ENCODE measurements around the gene LARP1B. TPM values are rescaled to one million over a fixed set of nuclear protein-coding genes. Genes with fewer than 3 reads are reported as not detected.

The LARP1B gene
- total and polyA plus RNA-seq, 9 of the 15 experiments (the other 6 are each of a cell fraction or from before 2014, with no cell fraction given) = 19.2 to 59.7 (median 37.9) TPM

DNA sequence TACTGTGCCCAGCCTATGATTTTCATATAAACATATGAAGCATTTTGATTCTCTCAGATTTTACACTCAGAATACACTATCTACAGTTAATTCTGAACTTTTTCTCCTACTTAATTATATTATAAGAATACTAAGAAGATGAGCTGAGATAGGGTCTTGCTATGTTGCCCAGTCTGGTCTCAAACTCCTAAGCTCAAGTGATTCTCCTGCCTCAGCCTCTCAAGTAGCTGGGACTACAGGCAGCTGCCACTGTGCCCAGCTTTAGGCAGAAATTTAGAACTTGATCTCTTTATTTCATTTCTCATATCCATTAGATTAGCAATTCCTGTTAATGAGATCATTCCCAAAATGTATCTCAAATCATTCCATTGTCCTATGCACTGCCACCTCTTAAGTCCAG is 4.7 kb upstream of the LARP1B start:
- H3K79me2 ChIP-seq (ENCODE audit: control insufficient read depth, insufficient read depth, low read length) = peaks cover 4% of the 10 kb centered on the region
- H3K27ac ChIP-seq (ENCODE audit: extremely low read depth, low read depth, low read length) = no peak overlapping the region
- ATAC-seq (no peak), DNase-seq (ENCODE audit: extremely low read depth in 1 of 4, low spot score in 3 of 4) (no peak), FAIRE-seq (no peak)
- H4K20me1 ChIP-seq (replicated peaks; ENCODE audit: control insufficient read depth, insufficient read depth, low read length) = no peaks in the 10 kb centered on the region
- no peak overlapping the region for H3K4me3 ChIP-seq
- in situ Hi-C loops (cut with MboI) (no loop called here), intact Hi-C loops (cut with micrococcal nuclease) (loop anchor here (10.0 kb wide), 1 partner anchor 322 kb away; the partner anchor contains the start of gene SLC25A31)
- no peak overlapping the region for H2AFZ ChIP-seq (ENCODE audit: low read depth, low read length)
- TF ChIP-seq ZNF79 (CRISPR knock-in tag; IDR thresholded peaks at IDR 0.05; ENCODE audit: low read depth) = no peak
- no peak for TF ChIP-seq ATF1 (CRISPR knock-in tag; IDR thresholded peaks at IDR 0.05)
- TF ChIP-seq ATF1 (tag; IDR thresholded peaks at IDR 0.05) = no peak
- TF ChIP-seq E2F3 (CRISPR knock-in tag; IDR thresholded peaks at IDR 0.05) = no peak
- no peak for TF ChIP-seq ZNF347 (CRISPR knock-in tag; IDR thresholded peaks at IDR 0.05; ENCODE audit: low read depth)
- TF ChIP-seq RBM25 (IDR thresholded peaks at IDR 0.05; ENCODE audit: low read depth, low read length, severe bottlenecking) = peak; percentile 60
- no peak for TF ChIP-seq ZNF830 (CRISPR knock-in tag; IDR thresholded peaks at IDR 0.05)
- TF ChIP-seq, protein P1, sequence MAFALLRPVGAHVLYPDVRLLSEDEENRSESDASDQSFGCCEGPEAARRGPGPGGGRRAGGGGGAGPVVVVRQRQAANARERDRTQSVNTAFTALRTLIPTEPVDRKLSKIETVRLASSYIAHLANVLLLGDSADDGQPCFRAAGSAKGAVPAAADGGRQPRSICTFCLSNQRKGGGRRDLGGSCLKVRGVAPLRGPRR (CRISPR knock-in tag; IDR thresholded peaks at IDR 0.05) = no peak
- TF ChIP-seq, protein P2, sequence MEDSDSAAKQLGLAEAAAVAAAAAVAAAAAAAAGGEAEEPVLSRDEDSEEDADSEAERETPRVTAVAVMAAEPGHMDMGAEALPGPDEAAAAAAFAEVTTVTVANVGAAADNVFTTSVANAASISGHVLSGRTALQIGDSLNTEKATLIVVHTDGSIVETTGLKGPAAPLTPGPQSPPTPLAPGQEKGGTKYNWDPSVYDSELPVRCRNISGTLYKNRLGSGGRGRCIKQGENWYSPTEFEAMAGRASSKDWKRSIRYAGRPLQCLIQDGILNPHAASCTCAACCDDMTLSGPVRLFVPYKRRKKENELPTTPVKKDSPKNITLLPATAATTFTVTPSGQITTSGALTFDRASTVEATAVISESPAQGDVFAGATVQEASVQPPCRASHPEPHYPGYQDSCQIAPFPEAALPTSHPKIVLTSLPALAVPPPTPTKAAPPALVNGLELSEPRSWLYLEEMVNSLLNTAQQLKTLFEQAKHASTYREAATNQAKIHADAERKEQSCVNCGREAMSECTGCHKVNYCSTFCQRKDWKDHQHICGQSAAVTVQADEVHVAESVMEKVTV (CRISPR knock-in tag; IDR thresholded peaks at IDR 0.05) = no peak
- TF ChIP-seq NBN (IDR thresholded peaks at IDR 0.05; ENCODE audit: low read depth) = no peak
- TF ChIP-seq, protein P3, sequence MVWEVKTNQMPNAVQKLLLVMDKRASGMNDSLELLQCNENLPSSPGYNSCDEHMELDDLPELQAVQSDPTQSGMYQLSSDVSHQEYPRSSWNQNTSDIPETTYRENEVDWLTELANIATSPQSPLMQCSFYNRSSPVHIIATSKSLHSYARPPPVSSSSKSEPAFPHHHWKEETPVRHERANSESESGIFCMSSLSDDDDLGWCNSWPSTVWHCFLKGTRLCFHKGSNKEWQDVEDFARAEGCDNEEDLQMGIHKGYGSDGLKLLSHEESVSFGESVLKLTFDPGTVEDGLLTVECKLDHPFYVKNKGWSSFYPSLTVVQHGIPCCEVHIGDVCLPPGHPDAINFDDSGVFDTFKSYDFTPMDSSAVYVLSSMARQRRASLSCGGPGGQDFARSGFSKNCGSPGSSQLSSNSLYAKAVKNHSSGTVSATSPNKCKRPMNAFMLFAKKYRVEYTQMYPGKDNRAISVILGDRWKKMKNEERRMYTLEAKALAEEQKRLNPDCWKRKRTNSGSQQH (CRISPR knock-in tag; IDR thresholded peaks at IDR 0.05) = no peak
- TF ChIP-seq RBM14 (IDR thresholded peaks at IDR 0.05; ENCODE audit: borderline replicate concordance, insufficient read depth, low read depth, low read length) = no peak
- TF ChIP-seq RBM15 (IDR thresholded peaks at IDR 0.05; ENCODE audit: insufficient read depth, low read length) = no peak
- TF ChIP-seq, protein P4, sequence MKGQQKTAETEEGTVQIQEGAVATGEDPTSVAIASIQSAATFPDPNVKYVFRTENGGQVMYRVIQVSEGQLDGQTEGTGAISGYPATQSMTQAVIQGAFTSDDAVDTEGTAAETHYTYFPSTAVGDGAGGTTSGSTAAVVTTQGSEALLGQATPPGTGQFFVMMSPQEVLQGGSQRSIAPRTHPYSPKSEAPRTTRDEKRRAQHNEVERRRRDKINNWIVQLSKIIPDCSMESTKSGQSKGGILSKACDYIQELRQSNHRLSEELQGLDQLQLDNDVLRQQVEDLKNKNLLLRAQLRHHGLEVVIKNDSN (CRISPR knock-in tag; IDR thresholded peaks at IDR 0.05) = no peak
- TF ChIP-seq ZNF121 (CRISPR knock-in tag; conservative IDR thresholded peaks at IDR 0.05) = peak; percentile 84
- no peak for TF ChIP-seq SRSF3 (IDR thresholded peaks at IDR 0.05; ENCODE audit: insufficient read depth, low read length)
- TF ChIP-seq, protein P5, sequence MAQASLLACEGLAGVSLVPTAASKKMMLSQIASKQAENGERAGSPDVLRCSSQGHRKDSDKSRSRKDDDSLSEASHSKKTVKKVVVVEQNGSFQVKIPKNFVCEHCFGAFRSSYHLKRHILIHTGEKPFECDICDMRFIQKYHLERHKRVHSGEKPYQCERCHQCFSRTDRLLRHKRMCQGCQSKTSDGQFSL (CRISPR knock-in tag; IDR thresholded peaks at IDR 0.05) = no peak
- TF ChIP-seq, protein P5 (tag; IDR thresholded peaks at IDR 0.05) = no peak
- H3K36me3 ChIP-seq (ENCODE audit: control insufficient read depth, insufficient read depth, low read length) = no peaks in the 10 kb centered on the region
- H3K9me3 ChIP-seq (replicated peaks; ENCODE audit: control insufficient read depth, insufficient read depth, low read depth, low read length) = no peaks in the 10 kb centered on the region
- no TSS peak for BruUV-seq (replicated peaks)
- no peak overlapping the region for H3K9ac ChIP-seq (ENCODE audit: insufficient read depth in 1 of 2, low read depth in 2 of 2, low read length in 2 of 2)
- ChIA-PET CTCF (ENCODE audit: low intra/inter-chr PET ratio) (no interaction called here), POLR2A (no interaction called here)
- peaks cover 0 to 8% of the 10 kb centered on the region in 2 experiments; a peak in 3 of 5 replicates for H3K4me1 ChIP-seq (replicated peaks in 1 of 2; ENCODE audit: control insufficient read depth in 2 of 2, insufficient read depth in 2 of 2, low read length in 2 of 2)
- no peak overlapping the region for H3K4me2 ChIP-seq (ENCODE audit: insufficient read depth, low read length)
- no peaks in the 10 kb centered on the region for H3K27me3 ChIP-seq (ENCODE audit: control insufficient read depth in 2 of 2, insufficient read depth in 2 of 2, low read length in 2 of 2)
- H3K9me1 ChIP-seq (ENCODE audit: control insufficient read depth, insufficient read depth, low read length) = no peaks in the 10 kb centered on the region
